IPS-15b (cell line): ENCODE measurements around the gene MLIP.

Source experiments
- H3K27me3 ChIP-seq: one replicate; pipeline ENCODE4 v1.6.1; 2013; ENCODE audit warnings: low read length; ENCODE audit not compliant: control insufficient read depth, insufficient read depth
- H3K36me3 ChIP-seq: one replicate; pipeline ENCODE4 v1.6.1; 2013; ENCODE audit warnings: low read length; ENCODE audit not compliant: control insufficient read depth, insufficient read depth
- H3K4me1 ChIP-seq: one replicate; pipeline ENCODE4 v1.6.1; 2013; ENCODE audit warnings: mild to moderate bottlenecking, low read length; ENCODE audit not compliant: control insufficient read depth, insufficient read depth
- H3K4me3 ChIP-seq: one replicate; pipeline ENCODE4 v1.5.1; 2013; ENCODE audit warnings: low read depth, low read length
- H3K9ac ChIP-seq: one replicate; pipeline ENCODE4 v1.6.1; 2013; ENCODE audit warnings: low read depth, mild to moderate bottlenecking, low read length
- H3K9me3 ChIP-seq: one replicate; pipeline ENCODE4 v1.6.1; 2013; ENCODE audit warnings: mild to moderate bottlenecking, low read length; ENCODE audit not compliant: control insufficient read depth, insufficient read depth

MLIP gene

GRCh38 chr6:54291738-54292137 is 180.5 kb downstream of the MLIP start:
- no peaks in the 10 kb centered on the region for H3K9me3 ChIP-seq
- H3K9ac ChIP-seq = no peak overlapping the region

GRCh38 chr6:54294965-54295532 is 183.8 kb downstream of the MLIP start:
- Histone ChIP-seq H3K27me3 (no peaks in the 10 kb centered on the region), H3K4me1 (no peaks in the 10 kb centered on the region), H3K9ac (no peak overlapping the region), H3K4me3 (no peak overlapping the region), H3K9me3 (no peaks in the 10 kb centered on the region), H3K36me3 (no peaks in the 10 kb centered on the region)

More at GRCh38 chr6:54291738-54292137, 180.5 kb downstream of the MLIP start:
- Histone ChIP-seq H3K4me3 (no peak overlapping the region), H3K4me1 (no peaks in the 10 kb centered on the region), H3K27me3 (no peaks in the 10 kb centered on the region), H3K36me3 (no peaks in the 10 kb centered on the region)

- Histone ChIP-seq H3K27me3 (no peaks in the 10 kb centered on the region), H3K9ac (no peak overlapping the region), H3K9me3 (no peaks in the 10 kb centered on the region), H3K36me3 (no peaks in the 10 kb centered on the region), H3K4me1 (no peaks in the 10 kb centered on the region), H3K4me3 (no peak overlapping the region)
Measured at GRCh38 chr6:54299542-54300269, 188.5 kb downstream of the MLIP start.

- no peaks in the 10 kb centered on the region for H3K9me3 ChIP-seq
- H3K27me3 ChIP-seq = no peaks in the 10 kb centered on the region
- H3K4me1 ChIP-seq = no peaks in the 10 kb centered on the region
- no peak overlapping the region for H3K9ac ChIP-seq
- no peak overlapping the region for H3K4me3 ChIP-seq
- H3K36me3 ChIP-seq = no peaks in the 10 kb centered on the region
Measured at GRCh38 chr6:54301770-54302169, 190.5 kb downstream of the MLIP start.

- no peaks in the 10 kb centered on the region for H3K4me1 ChIP-seq
- no peaks in the 10 kb centered on the region for H3K36me3 ChIP-seq
- H3K9ac ChIP-seq = no peak overlapping the region
- no peaks in the 10 kb centered on the region for H3K9me3 ChIP-seq
- H3K4me3 ChIP-seq = no peak overlapping the region
- H3K27me3 ChIP-seq = no peaks in the 10 kb centered on the region
Measured at GRCh38 chr6:54307439-54307910, 196.2 kb downstream of the MLIP start.

GRCh38 chr6:54308289-54308985 is 197.2 kb downstream of the MLIP start, which contains the start of gene TINAG:
Gene TINAG, plus strand, starts transcription at chr6:54308441. Its CDS starts 110 bp downstream, at chr6:54308551.
- no peaks in the 10 kb centered on the region for H3K4me1 ChIP-seq
- H3K9ac ChIP-seq = no peak within 1 kb of the TSS
- H3K4me3 ChIP-seq = no peak within 1 kb of the TSS
- H3K9me3 ChIP-seq = no peaks in the 10 kb centered on the region
- no peaks in the 10 kb centered on the region for H3K36me3 ChIP-seq
- no peaks in the 10 kb centered on the region for H3K27me3 ChIP-seq

- H3K9ac ChIP-seq = no peak overlapping the region
- no peaks in the 10 kb centered on the region for H3K27me3 ChIP-seq
- H3K9me3 ChIP-seq = no peaks in the 10 kb centered on the region
- no peak overlapping the region for H3K4me3 ChIP-seq
- H3K4me1 ChIP-seq = no peaks in the 10 kb centered on the region
- H3K36me3 ChIP-seq = no peaks in the 10 kb centered on the region
Measured at GRCh38 chr6:54308986-54309315, 197.7 kb downstream of the MLIP start.

GRCh38 chr6:54310377-54311152 is 199.3 kb downstream of the MLIP start:
- Histone ChIP-seq H3K9me3 (no peaks in the 10 kb centered on the region), H3K36me3 (no peaks in the 10 kb centered on the region), H3K27me3 (no peaks in the 10 kb centered on the region), H3K4me1 (no peaks in the 10 kb centered on the region), H3K9ac (no peak overlapping the region), H3K4me3 (no peak overlapping the region)

- Histone ChIP-seq H3K9me3 (no peaks in the 10 kb centered on the region), H3K4me1 (no peaks in the 10 kb centered on the region), H3K36me3 (no peaks in the 10 kb centered on the region), H3K4me3 (no peak overlapping the region), H3K9ac (no peak overlapping the region), H3K27me3 (no peaks in the 10 kb centered on the region)
Measured at GRCh38 chr6:54315656-54316055, 204.4 kb downstream of the MLIP start.
